Spleen (tissue), 11 donors: ENCODE measurements around the gene BAHCC1. TPM values are rescaled to one million over a fixed set of nuclear protein-coding genes. Genes with fewer than 3 reads are reported as not detected.
A peak's percentile ranks its signal among the peaks of the same experiment; 100 is the strongest.
"Not testable (repeated sequence)": the region's sequence is repeated elsewhere in the genome, so short reads cannot be mapped to it uniquely, and the experiment has no call there.

ENCODE experiments used
- DNase-seq: peaks from one replicate; pipeline ENCODE4 v3.0.0-alpha.2; 2020
- H3K27ac ChIP-seq, 8 donors: fragments of 200-600 bp; sonication (generic) in 7 of 8; 1 replicate in 4 of 8; 2 replicates in 4 of 8; pipeline versions ENCODE4 v1.5.0 to v1.8.0; 2016 to 2021; ENCODE audit warnings: inconsistent platforms in 4 of 8, mild to moderate bottlenecking in 4 of 8, moderate library complexity in 1 of 8
- H3K27me3 ChIP-seq, 7 donors: fragments of 200-600 bp; sonication (generic) in 6 of 7; replicated peaks in 1 of 7; 1 replicate in 4 of 7; 2 replicates in 3 of 7; pipeline versions ENCODE4 v1.5.0 to v1.8.0; 2016 to 2021; ENCODE audit warnings: inconsistent platforms in 3 of 7, mild to moderate bottlenecking in 1 of 7
- H3K36me3 ChIP-seq, 6 donors: fragments of 200-600 bp; sonication (generic) in 5 of 6; 1 replicate in 4 of 6; 2 replicates in 2 of 6; pipeline versions ENCODE4 v1.5.0 to v1.8.0; 2016 to 2021; ENCODE audit warnings: inconsistent platforms in 2 of 6
- H3K4me1 ChIP-seq, 6 donors: fragments of 200-600 bp; sonication (generic) in 5 of 6; 1 replicate in 3 of 6; 2 replicates in 3 of 6; pipeline versions ENCODE4 v1.5.0 to v1.8.0; 2016 to 2021; ENCODE audit warnings: inconsistent platforms in 3 of 6
- H3K4me3 ChIP-seq, 8 donors: fragments of 200-600 bp; sonication (generic) in 7 of 8; 1 replicate in 4 of 8; 2 replicates in 4 of 8; pipeline versions ENCODE4 v1.5.0 to v1.8.0; 2016 to 2021; ENCODE audit warnings: inconsistent platforms in 4 of 8, mild to moderate bottlenecking in 4 of 8, moderate library complexity in 2 of 8
- H3K9me3 ChIP-seq, 8 donors: fragments of 200-600 bp; sonication (generic) in 7 of 8; 1 replicate in 4 of 8; 2 replicates in 4 of 8; pipeline versions ENCODE4 v1.5.0 to v1.8.0; 2016 to 2021; ENCODE audit warnings: inconsistent platforms in 4 of 8
- POLR2A ChIP-seq, 3 donors: fragments of 450-650 bp; IDR thresholded peaks; one replicate each; pipeline ENCODE4 v1.5.1; 2017; ENCODE audit warnings: antibody characterized with exemption in 3 of 3, mild to moderate bottlenecking in 1 of 3
- POLR2AphosphoS5 ChIP-seq, 3 donors: sonication (generic); formaldehyde crosslinking; IDR thresholded peaks; one replicate each; pipeline ENCODE4 v1.5.1; 2017; ENCODE audit warnings: antibody characterized with exemption in 3 of 3
- WGBS, 5 donors: extraction: QIAGEN DNeasy Blood & Tissue Kit in 3 of 5; methylation state at CpG; one replicate each; pipeline versions ENCODE4 v1.1.5 to v1.1.7; 2013 to 2018; 5-methylcytosine and 5-hydroxymethylcytosine counted together
- intact Hi-C: fragments of 100-400 bp; cut with DNase I; formaldehyde crosslinking; loops from one replicate; pipeline ENCODE4 v1.15.0; 2023; ENCODE audit warnings: low total_unique reads
- polyA plus RNA-seq, 3 donors: library from polyadenylated mRNA; stranded (reverse); fragments of 200-250 nt; gene quantifications; one replicate each; pipeline ENCODE4 v1.2.1, GENCODE V29; 2013
- total RNA-seq, 7 donors: library from RNA; depleted of rRNA in 3 of 7; stranded (reverse); fragments of >200 nt in 3 of 7; fragmentation: NEBNext Ultra II Directional in 4 of 7; extraction: Animal tissue kit (Norgen Biotek cat#: 25700) in 4 of 7; gene quantifications; one replicate each; pipeline versions ENCODE4 v1.1.0 to v1.2.1, GENCODE V29; 2016 to 2021
- TF ChIP-seq, protein P1 (sequence below), 11 experiments: fragments of 200-600 bp in 7 of 11; fragments of 450-650 bp in 4 of 11; sonication (generic) in 4 of 11; IDR thresholded peaks in 8 of 11; conservative IDR thresholded peaks in 3 of 11; 1 replicate in 7 of 11; 2 replicates in 4 of 11; pipeline versions ENCODE4 v1.4.0 to v1.8.0; 2016 to 2021; ENCODE audit warnings: antibody characterized with exemption in 11 of 11, inconsistent platforms in 4 of 11, mild to moderate bottlenecking in 1 of 11
- donor health status: healthy with polysubstance abuse.
- donor health status: DM: no; HTN: no; CAD: no; lungs with moderate emphysema.
- donor health status: DM: no; HTN: no; CAD: no.
- donor health status: Bipolar disorder and iron deficiency.
- donor health status: healthy.
- donor health status: DM: no; HTN: no; CAD: no.
- donor health status: DM: yes; HTN: yes; CAD: no.

BAHCC1 gene
- total and polyA plus RNA-seq, 10 donors: 1.7 to 20.3 (median 12.4) TPM

DNA sequence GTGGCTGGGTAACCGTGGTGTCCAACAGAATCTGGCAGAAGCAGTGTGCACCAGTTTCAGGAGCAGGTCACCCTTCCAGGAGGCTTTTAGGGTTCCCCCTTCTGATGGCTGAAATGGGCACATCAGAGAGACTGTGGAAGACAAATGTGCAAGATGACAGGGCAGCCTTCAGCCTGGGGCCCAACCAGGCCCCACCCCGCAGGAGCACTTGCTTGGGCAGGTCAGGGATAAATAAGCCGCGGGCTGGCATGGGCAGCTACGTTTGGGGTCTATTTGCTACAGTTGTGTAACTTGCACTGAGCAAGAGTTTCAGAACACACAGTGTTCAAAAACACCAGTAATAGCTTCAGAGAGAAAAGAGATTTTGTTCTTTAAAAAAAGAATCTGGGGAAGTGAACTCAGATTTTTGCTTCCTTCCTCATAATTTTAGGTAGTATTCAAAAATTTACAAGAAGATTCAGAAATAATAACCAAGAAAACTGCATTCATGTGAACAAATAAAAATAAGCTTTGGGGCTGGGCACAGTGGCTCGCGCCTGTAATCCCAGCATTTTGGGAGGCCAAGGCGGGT, 44.9 kb upstream of the BAHCC1 start:
- 59 to 72% (median 64%) methylated on average over 8 of the region's 8 CpGs for WGBS, 5 donors
- Histone ChIP-seq H3K27ac (peak overlapping the region in 3 of 8 donors; percentile 57 to 64 (median 57)), H3K9me3 (no peaks in the 10 kb centered on the region), H3K27me3 (peaks cover 0 to 32% (median 2%) of the 10 kb centered on the region in 7 donors), H3K36me3 (no peaks in the 10 kb centered on the region), H3K4me3 (no peak overlapping the region), H3K4me1 (peaks cover 5 to 49% (median 25%) of the 10 kb centered on the region in 6 donors)
- TF ChIP-seq POLR2AphosphoS5 (IDR thresholded peaks at IDR 0.05) (no peak), POLR2A (IDR thresholded peaks at IDR 0.05) (no peak)
- TF ChIP-seq, protein P1, sequence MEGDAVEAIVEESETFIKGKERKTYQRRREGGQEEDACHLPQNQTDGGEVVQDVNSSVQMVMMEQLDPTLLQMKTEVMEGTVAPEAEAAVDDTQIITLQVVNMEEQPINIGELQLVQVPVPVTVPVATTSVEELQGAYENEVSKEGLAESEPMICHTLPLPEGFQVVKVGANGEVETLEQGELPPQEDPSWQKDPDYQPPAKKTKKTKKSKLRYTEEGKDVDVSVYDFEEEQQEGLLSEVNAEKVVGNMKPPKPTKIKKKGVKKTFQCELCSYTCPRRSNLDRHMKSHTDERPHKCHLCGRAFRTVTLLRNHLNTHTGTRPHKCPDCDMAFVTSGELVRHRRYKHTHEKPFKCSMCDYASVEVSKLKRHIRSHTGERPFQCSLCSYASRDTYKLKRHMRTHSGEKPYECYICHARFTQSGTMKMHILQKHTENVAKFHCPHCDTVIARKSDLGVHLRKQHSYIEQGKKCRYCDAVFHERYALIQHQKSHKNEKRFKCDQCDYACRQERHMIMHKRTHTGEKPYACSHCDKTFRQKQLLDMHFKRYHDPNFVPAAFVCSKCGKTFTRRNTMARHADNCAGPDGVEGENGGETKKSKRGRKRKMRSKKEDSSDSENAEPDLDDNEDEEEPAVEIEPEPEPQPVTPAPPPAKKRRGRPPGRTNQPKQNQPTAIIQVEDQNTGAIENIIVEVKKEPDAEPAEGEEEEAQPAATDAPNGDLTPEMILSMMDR (IDR thresholded peaks at IDR 0.05 in 8 of 11, conservative IDR thresholded peaks at IDR 0.05 in 3 of 11): no peak
- intact Hi-C loops: no loop called here
- no peak for DNase-seq

- H3K27ac ChIP-seq, H3K9me3 ChIP-seq, H3K36me3 ChIP-seq, H3K4me3 ChIP-seq, intact Hi-C loops, DNase-seq: not testable (repeated sequence)
- Histone ChIP-seq H3K4me1 (peaks cover 5 to 42% (median 18%) of the 10 kb centered on the region in 6 donors), H3K27me3 (peaks cover 0 to 22% (median 0%) of the 10 kb centered on the region in 7 donors)
- WGBS, 5 donors: 67 to 90% (median 85%) methylated on average over 20 to 25 of the region's 25 CpGs
These were observed 43.8 kb upstream of the BAHCC1 start for GRCh38 chr17:81351329-81352052.

DNA sequence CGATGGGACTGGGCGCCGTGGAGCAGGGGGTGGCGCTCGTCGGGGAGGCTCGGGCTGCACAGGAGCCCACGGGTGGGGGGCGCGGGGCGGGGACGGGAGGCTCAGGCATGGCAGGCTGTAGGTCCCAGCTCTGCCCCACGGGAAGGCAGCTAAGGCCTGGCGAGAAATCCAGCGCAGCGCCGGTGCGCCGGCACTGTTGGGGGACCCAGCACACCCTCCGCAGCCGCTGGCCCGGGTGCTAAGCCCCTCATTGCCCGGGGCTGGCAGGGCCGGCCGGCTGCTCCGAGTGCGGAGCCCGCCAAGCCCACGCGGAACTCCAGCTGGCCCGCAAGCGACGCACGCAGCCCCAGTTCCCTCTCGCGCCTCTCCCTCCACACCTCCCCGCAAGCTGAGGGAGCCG, 43.2 kb upstream of the BAHCC1 start:
- H3K4me3 ChIP-seq, DNase-seq, H3K9me3 ChIP-seq, H3K36me3 ChIP-seq, intact Hi-C loops, H3K27ac ChIP-seq: not testable (repeated sequence)
- Histone ChIP-seq H3K27me3 (peaks cover 0 to 17% (median 0%) of the 10 kb centered on the region in 7 donors), H3K4me1 (peaks cover 0 to 37% (median 12%) of the 10 kb centered on the region in 6 donors)
- 89 to 97% (median 95%) methylated on average over 3 to 38 of the region's 38 CpGs for WGBS, 5 donors

- peak; percentile 38 for DNase-seq
- Histone ChIP-seq H3K36me3 (no peaks in the 10 kb centered on the region), H3K27ac (no peak overlapping the region), H3K27me3 (peaks cover 0 to 4% (median 0%) of the 10 kb centered on the region in 7 donors), H3K4me3 (no peak overlapping the region), H3K4me1 (peaks cover 0 to 22% (median 9%) of the 10 kb centered on the region in 6 donors), H3K9me3 (no peaks in the 10 kb centered on the region)
- no peak for TF ChIP-seq POLR2A (IDR thresholded peaks at IDR 0.05)
- TF ChIP-seq, protein P1 (IDR thresholded peaks at IDR 0.05 in 8 of 11, conservative IDR thresholded peaks at IDR 0.05 in 3 of 11): no peak
- no peak for TF ChIP-seq POLR2AphosphoS5 (IDR thresholded peaks at IDR 0.05)
- intact Hi-C loops: no loop called here
- WGBS, 5 donors: 77 to 88% (median 85%) methylated on average over 10 to 14 of the region's 14 CpGs
These were observed 40.9 kb upstream of the BAHCC1 start for GRCh38 chr17:81354252-81354953.

GRCh38 chr17:81354954-81355347, 40.3 kb upstream of the BAHCC1 start:
- H3K4me1 ChIP-seq: peaks cover 0 to 16% (median 6%) of the 10 kb centered on the region in 6 donors
- no peak for DNase-seq
- H3K9me3 ChIP-seq: no peaks in the 10 kb centered on the region
- TF ChIP-seq, protein P1 (IDR thresholded peaks at IDR 0.05 in 8 of 11, conservative IDR thresholded peaks at IDR 0.05 in 3 of 11): no peak
- no peak for TF ChIP-seq POLR2AphosphoS5 (IDR thresholded peaks at IDR 0.05)
- H3K36me3 ChIP-seq: no peaks in the 10 kb centered on the region
- no peak overlapping the region for H3K27ac ChIP-seq
- intact Hi-C loops: no loop called here
- 48 to 63% (median 51%) methylated on average over 9 of the region's 9 CpGs for WGBS, 5 donors
- H3K4me3 ChIP-seq: no peak overlapping the region
- H3K27me3 ChIP-seq: peaks cover 0 to 4% (median 0%) of the 10 kb centered on the region in 7 donors
